ENCODE results near the gene MRFAP1. TPM values are rescaled to one million over a fixed set of nuclear protein-coding genes. Genes with fewer than 3 reads are reported as not detected.
"Not testable (repeated sequence)": the region's sequence is repeated elsewhere in the genome, so short reads cannot be mapped to it uniquely, and the experiment has no call there.

Gene MRFAP1
- total and polyA plus RNA-seq, 7 donors = 196 to 261 (median 226) TPM

GRCh38 chr4:6621556-6621927, 18.9 kb upstream of the MRFAP1 start:
- Histone ChIP-seq H3K9me3 (no peaks in the 10 kb centered on the region), H3K27ac (no peak overlapping the region), H3K36me3 (peaks cover 0 to 34% (median 6%) of the 10 kb centered on the region in 4 donors), H3K27me3 (no peaks in the 10 kb centered on the region), H3K4me3 (no peak overlapping the region), H3K4me1 (no peaks in the 10 kb centered on the region)
- DNase-seq = peak; percentile 44
- 91 to 93% methylated on average over 13 of the region's 13 CpGs for WGBS, 2 donors
- intact Hi-C loops (cut with DNase I) = no loop called here
- TF ChIP-seq POLR2A (IDR thresholded peaks at IDR 0.05) (no peak), CTCF (IDR thresholded peaks at IDR 0.05) (no peak), POLR2AphosphoS5 (IDR thresholded peaks at IDR 0.05) (no peak), EP300 (IDR thresholded peaks at IDR 0.05) (no peak)

- Histone ChIP-seq H3K4me1 (no peaks in the 10 kb centered on the region), H3K27ac (no peak overlapping the region), H3K36me3 (peaks cover 0 to 23% (median 0%) of the 10 kb centered on the region in 4 donors), H3K27me3 (no peaks in the 10 kb centered on the region), H3K9me3 (no peaks in the 10 kb centered on the region), H3K4me3 (no peak overlapping the region)
- WGBS, 2 donors = 89 to 90% methylated on average over 2 of the region's 2 CpGs
- DNase-seq = peak; percentile 56
- intact Hi-C loops (cut with DNase I) = no loop called here
- TF ChIP-seq POLR2A (IDR thresholded peaks at IDR 0.05) (no peak), EP300 (IDR thresholded peaks at IDR 0.05) (no peak), POLR2AphosphoS5 (IDR thresholded peaks at IDR 0.05) (no peak), CTCF (IDR thresholded peaks at IDR 0.05) (no peak)
Measured at GRCh38 chr4:6622744-6623143, 17.7 kb upstream of the MRFAP1 start.

- Histone ChIP-seq H3K4me1 (no peaks in the 10 kb centered on the region), H3K9me3 (no peaks in the 10 kb centered on the region), H3K4me3 (no peak overlapping the region), H3K36me3 (peaks cover 0 to under 1% (median 0%) of the 10 kb centered on the region in 4 donors), H3K27me3 (no peaks in the 10 kb centered on the region), H3K27ac (no peak overlapping the region)
- DNase-seq = no peak
- no peak for TF ChIP-seq EP300 (IDR thresholded peaks at IDR 0.05)
- WGBS, 2 donors = 92 to 95% methylated on average over 9 of the region's 9 CpGs
- intact Hi-C loops (cut with DNase I) = no loop called here
Measured at GRCh38 chr4:6625256-6625655, 15.2 kb upstream of the MRFAP1 start.

GRCh38 chr4:6626066-6626465, 14.4 kb upstream of the MRFAP1 start:
- TF ChIP-seq EP300 (IDR thresholded peaks at IDR 0.05) (no peak), POLR2A (IDR thresholded peaks at IDR 0.05) (no peak), POLR2AphosphoS5 (IDR thresholded peaks at IDR 0.05) (no peak), CTCF (IDR thresholded peaks at IDR 0.05) (no peak)
- Histone ChIP-seq H3K27me3 (no peaks in the 10 kb centered on the region), H3K4me1 (no peaks in the 10 kb centered on the region), H3K27ac (no peak overlapping the region), H3K9me3 (no peaks in the 10 kb centered on the region), H3K36me3 (no peaks in the 10 kb centered on the region), H3K4me3 (no peak overlapping the region)
- 90 to 93% methylated on average over 11 of the region's 11 CpGs for WGBS, 2 donors
- no peak for DNase-seq
- intact Hi-C loops (cut with DNase I) = no loop called here

GRCh38 chr4:6627832-6628231, 12.7 kb upstream of the MRFAP1 start:
- H3K4me1 ChIP-seq = no peaks in the 10 kb centered on the region
- WGBS, 2 donors = 70 to 86% methylated on average over 3 of the region's 3 CpGs
- intact Hi-C loops (cut with DNase I) = no loop called here
- no peak overlapping the region for H3K4me3 ChIP-seq
- no peak overlapping the region for H3K27ac ChIP-seq
- H3K36me3 ChIP-seq = no peaks in the 10 kb centered on the region
- H3K27me3 ChIP-seq = no peaks in the 10 kb centered on the region
- H3K9me3 ChIP-seq = no peaks in the 10 kb centered on the region
- TF ChIP-seq EP300 (IDR thresholded peaks at IDR 0.05) (no peak), POLR2AphosphoS5 (IDR thresholded peaks at IDR 0.05) (no peak), POLR2A (IDR thresholded peaks at IDR 0.05) (no peak), CTCF (IDR thresholded peaks at IDR 0.05) (no peak)
- no peak for DNase-seq

- H3K9me3 ChIP-seq; H3K4me1 ChIP-seq; H3K36me3 ChIP-seq; H3K4me3 ChIP-seq; H3K27me3 ChIP-seq; intact Hi-C loops (cut with DNase I); DNase-seq; H3K27ac ChIP-seq: not testable (repeated sequence)
- 93 to 94% methylated on average over 1 of the region's 1 CpG for WGBS, 2 donors
Measured at GRCh38 chr4:6628484-6628883, 12.0 kb upstream of the MRFAP1 start.

All from sigmoid colon (tissue), 7 donors.